ENCODE measurements around the gene KIFAP3. TPM values are rescaled to one million over a fixed set of nuclear protein-coding genes. Genes with fewer than 3 reads are reported as not detected.
A peak's percentile ranks its signal among the peaks of the same experiment; 100 is the strongest.
"Not testable (repeated sequence)": the region's sequence is repeated elsewhere in the genome, so short reads cannot be mapped to it uniquely, and the experiment has no call there.

Gene KIFAP3
- polyA plus RNA-seq, 3 donors from 2014 or later = 19.2 to 29.8 (median 28.9) TPM

DNA sequence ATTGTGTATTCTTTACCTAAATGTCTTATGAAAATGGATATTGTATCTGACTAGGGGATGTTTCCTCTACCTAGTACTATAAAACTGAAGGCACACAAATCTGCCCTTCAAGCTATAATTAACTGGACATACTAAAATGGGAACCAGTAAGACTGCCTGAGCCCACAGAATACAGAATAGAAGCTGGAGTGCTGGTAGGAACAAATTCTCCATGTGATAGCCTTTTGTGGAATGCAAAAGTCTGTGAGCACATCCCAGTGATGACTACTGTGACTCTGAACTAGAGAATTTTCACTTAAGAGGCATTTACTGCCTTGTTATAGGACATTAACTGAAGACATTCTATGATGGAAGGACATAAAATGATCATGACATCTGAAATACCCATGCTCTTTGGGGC lies 30.3 kb downstream of the KIFAP3 start:
- H3K4me3 Mint-ChIP-seq = no peak overlapping the region
- peaks cover 0 to 3% (median 1%) of the 10 kb centered on the region in 3 donors for H3K27me3 Mint-ChIP-seq (ENCODE audit: low read depth in 3 of 3)
- DNase-seq = no peak
- peaks cover 24 to 34% (median 28%) of the 10 kb centered on the region in 3 donors for H3K36me3 Mint-ChIP-seq
- peaks cover 0 to 2% (median 0%) of the 10 kb centered on the region in 6 donors for H3K9me3 Mint-ChIP-seq
- peaks cover 5 to 31% of the 10 kb centered on the region in 2 donors for H3K4me1 Mint-ChIP-seq
- H3K27ac Mint-ChIP-seq = no peak overlapping the region

DNA sequence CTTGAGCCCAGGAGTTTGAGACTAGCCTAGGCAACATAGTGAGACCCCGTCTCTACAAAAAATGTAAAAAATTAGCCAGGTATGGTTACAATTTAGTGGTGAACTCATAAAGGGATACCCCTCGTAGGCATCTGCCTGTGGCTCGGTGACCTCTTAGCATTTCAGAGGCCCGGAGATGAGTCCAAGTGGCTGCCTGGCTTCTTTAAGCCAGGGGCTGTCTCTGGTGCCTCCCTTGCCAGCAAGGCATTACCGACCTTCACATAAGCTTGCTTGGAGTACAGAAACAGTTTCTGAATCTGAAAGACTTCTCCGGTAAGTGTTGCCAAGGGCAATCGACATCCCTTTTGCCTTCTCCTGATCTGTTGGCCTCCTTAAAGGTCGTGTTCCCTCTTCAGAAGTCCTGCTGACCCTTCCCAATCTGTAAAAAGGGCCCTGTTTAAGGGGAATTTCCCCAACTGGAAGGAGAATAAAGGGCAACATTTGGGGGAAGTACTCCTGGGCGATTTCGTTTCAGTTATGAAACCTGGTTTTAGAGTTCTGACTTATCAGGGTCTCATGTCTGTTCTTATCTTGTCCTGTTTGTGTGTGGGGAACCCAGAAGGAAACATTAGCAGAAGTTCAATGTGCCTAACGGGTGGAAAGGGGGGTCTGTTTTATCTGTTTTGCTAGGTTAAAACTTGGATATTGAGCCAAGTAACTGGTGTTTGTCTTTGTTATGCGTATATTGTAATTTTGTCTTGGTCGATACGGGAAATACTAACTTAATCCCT lies 32.9 kb downstream of the KIFAP3 start:
- Mint-ChIP-seq H3K9me3 (peaks cover 0 to 2% (median 0%) of the 10 kb centered on the region in 6 donors), H3K4me3 (no peak overlapping the region), H3K27ac (peak overlapping the region in 1 of 6 donors; percentile 25), H3K4me1 (peaks cover 0 to 18% of the 10 kb centered on the region in 2 donors), H3K27me3 (ENCODE audit: low read depth in 3 of 3) (peaks cover 0 to 1% (median 0%) of the 10 kb centered on the region in 3 donors), H3K36me3 (peaks cover 19 to 33% (median 28%) of the 10 kb centered on the region in 3 donors)
- no peak for DNase-seq

DNA sequence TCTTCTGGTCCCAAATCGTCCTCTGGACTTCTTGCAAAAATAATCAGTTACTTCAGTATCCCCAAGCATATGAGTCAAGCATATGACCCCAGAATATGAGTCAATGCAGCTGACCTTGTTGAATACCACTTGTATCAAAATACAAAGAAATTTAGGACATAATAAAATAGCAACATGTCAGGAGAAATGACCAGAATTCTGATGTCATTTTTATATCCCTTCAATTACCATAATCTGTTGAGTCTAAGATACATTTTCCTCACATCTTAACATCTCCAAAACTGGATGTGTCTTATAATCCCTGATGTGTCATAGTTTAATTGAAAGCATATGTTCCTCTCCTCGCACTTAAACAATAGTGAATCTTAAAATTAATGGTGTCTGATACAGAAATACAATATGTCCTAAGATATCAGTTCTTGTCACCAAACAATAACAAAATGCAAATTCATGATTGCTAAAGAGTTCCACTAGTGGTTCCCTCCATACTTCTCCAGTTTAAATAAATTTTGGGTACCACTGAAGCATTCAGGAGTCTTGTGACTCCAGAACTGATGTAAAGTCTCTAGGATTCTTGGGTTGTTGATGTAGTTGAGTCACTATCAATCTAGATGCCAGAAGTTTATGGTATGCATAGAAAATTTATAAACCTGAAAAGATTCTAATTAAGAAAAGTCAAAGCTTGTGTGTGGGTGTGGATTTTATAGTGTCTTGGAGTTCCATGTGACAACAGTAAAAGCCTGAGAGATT lies 41.8 kb downstream of the KIFAP3 start:
- Mint-ChIP-seq H3K27ac (no peak overlapping the region), H3K9me3 (peaks cover 0 to 3% (median 2%) of the 10 kb centered on the region in 6 donors), H3K4me3 (no peak overlapping the region), H3K27me3 (ENCODE audit: low read depth in 3 of 3) (no peaks in the 10 kb centered on the region), H3K4me1 (peaks cover 6 to 13% of the 10 kb centered on the region in 2 donors), H3K36me3 (peaks cover 11 to 41% (median 23%) of the 10 kb centered on the region in 3 donors)
- no peak for DNase-seq

DNA sequence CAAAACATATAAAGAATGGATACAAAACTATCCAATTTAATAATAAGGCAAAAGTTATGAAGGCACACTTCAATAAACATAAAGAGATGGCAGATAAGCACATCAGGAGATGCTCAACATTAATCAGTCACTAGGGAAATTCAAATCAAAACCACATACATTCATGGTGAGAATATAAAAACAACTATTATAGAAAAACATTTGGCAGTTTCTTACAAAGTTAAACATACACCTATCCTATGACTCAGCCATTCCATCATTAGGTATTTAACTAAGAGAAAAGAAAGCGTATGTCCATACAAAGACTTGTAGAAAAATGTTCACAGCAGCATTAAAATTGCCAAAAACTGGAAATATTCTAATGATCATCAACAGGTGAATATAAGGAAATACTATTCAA lies 44.3 kb downstream of the KIFAP3 start:
- H3K36me3 Mint-ChIP-seq = peaks cover 23 to 48% (median 37%) of the 10 kb centered on the region in 3 donors
- H3K27ac Mint-ChIP-seq = no peak overlapping the region
- H3K4me1 Mint-ChIP-seq = peaks cover 6 to 17% of the 10 kb centered on the region in 2 donors

DNA sequence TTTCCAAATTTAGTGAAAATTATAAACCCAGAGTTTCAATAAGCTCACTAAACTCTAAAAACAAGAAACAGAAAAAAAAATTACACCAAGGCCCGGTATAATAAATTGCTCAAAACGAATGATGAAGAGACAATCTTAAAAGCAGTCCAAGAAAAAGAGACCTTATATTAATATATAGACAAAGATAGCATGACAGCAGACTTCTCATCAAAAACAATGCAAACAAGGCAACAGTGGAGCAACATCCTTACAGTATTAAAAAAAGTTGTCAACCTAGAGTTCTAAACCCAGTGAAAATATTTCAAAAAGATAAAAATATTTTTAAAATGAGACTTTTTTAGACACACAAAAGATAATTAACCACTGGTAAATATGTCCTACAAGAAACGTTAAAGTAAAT lies 46.7 kb downstream of the KIFAP3 start:
- Mint-ChIP-seq H3K27ac (no peak overlapping the region), H3K9me3 (peaks cover 0 to 10% (median 7%) of the 10 kb centered on the region in 6 donors), H3K36me3 (peaks cover 27 to 43% (median 42%) of the 10 kb centered on the region in 3 donors), H3K27me3 (ENCODE audit: low read depth in 3 of 3) (peaks cover 0 to 4% (median 0%) of the 10 kb centered on the region in 3 donors), H3K4me3 (no peak overlapping the region), H3K4me1 (peaks cover 6 to 17% of the 10 kb centered on the region in 2 donors)
- DNase-seq = no peak

More for the DNA sequence above, 44.3 kb downstream of the KIFAP3 start:
- Mint-ChIP-seq H3K27me3 (ENCODE audit: low read depth in 3 of 3) (peaks cover 0 to 4% (median 0%) of the 10 kb centered on the region in 3 donors), H3K4me3 (no peak overlapping the region), H3K9me3 (peaks cover 0 to 10% (median 7%) of the 10 kb centered on the region in 6 donors)
- no peak for DNase-seq

DNA sequence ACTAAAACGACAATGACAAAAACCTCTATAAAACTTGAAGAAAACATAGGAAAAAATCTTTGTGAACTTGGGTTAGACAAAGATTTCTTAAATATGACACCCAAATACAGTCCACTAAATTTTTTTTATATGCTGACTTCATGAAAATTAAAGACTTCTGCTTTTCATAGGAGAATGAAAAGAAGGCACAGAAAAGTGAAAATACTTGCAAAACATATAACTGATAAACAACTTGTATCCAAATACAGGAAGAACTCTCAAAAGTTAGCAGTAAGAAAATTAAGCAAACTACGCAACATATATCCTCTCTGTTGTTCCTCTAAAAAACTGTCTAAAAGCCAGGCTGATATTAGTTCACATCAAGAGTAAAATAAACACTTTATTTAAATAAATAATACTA lies 53.6 kb downstream of the KIFAP3 start:
- no peak for DNase-seq
- Mint-ChIP-seq H3K36me3 (peaks cover 27 to 44% (median 27%) of the 10 kb centered on the region in 3 donors), H3K27me3 (ENCODE audit: low read depth in 3 of 3) (peaks cover 0 to 1% (median 0%) of the 10 kb centered on the region in 3 donors), H3K4me3 (no peak overlapping the region), H3K27ac (no peak overlapping the region), H3K4me1 (peaks cover 0 to 6% of the 10 kb centered on the region in 2 donors), H3K9me3 (peaks cover 0 to 2% (median 0%) of the 10 kb centered on the region in 6 donors)

DNA sequence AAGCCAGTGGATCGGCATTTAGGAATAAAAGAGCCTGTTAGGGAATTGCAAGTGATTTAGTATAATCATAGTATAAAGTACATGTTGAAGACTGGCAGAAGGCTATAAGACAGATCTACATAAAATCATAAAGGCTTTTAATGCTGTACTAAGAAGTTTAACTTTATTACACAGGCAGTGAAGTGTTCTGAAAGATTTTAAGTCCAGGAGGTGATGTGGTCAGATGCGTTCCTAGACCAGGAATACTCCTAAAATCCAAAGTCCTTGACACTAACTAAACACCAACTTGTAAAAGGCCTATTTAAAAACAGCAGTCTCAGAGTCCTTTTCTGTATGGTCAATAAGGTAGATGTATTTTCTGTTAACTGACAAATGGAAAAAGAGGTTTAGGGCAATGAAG lies 57.0 kb downstream of the KIFAP3 start:
- Mint-ChIP-seq H3K27ac (no peak overlapping the region), H3K4me1 (peaks cover 0 to 6% of the 10 kb centered on the region in 2 donors), H3K4me3 (no peak overlapping the region), H3K36me3 (peaks cover 20 to 49% (median 28%) of the 10 kb centered on the region in 3 donors), H3K27me3 (ENCODE audit: low read depth in 3 of 3) (no peaks in the 10 kb centered on the region), H3K9me3 (peaks cover 0 to 2% (median 0%) of the 10 kb centered on the region in 6 donors)
- DNase-seq = no peak

DNA sequence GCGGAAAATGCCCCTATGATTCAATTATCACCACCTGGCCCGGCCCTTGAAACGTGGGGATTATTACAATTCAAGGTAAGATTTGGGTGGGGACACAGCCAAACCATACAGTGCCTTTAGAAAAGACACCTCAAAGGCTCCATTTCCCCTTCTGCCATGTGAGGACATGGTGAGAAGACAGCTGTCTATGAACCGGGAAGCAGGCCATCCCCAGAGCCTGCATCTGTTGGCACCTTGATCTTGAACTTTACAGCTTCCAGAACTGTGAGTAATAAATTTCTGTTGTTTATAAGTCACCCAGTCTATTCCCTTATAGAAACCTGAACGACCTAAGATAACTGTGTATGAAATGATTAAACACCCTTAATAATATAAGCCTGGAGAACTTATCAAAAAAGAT lies 61.6 kb downstream of the KIFAP3 start:
- Mint-ChIP-seq H3K4me1 (no peaks in the 10 kb centered on the region), H3K9me3 (no peaks in the 10 kb centered on the region), H3K27ac (no peak overlapping the region), H3K27me3 (ENCODE audit: low read depth in 3 of 3) (no peaks in the 10 kb centered on the region), H3K4me3 (no peak overlapping the region), H3K36me3 (peaks cover 14 to 34% (median 22%) of the 10 kb centered on the region in 3 donors)
- DNase-seq = no peak

DNA sequence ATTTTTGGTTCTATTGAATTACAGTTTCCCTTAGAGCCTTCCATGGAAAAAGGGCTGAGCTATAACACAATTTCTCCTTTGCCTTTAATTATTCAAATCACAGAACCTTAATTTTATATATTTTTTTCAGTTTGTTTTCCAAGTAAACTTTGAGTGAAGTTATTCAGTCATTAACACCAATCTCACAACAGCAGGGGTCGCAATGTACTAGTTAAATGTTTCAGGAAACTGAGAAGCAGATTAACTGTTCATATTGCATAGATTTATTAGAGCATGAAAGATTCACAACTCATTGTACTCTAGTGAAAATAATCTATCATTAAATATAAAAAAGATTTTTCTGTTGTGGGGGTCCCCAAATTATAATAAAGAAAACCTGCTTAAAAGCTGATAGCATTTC lies 64.1 kb downstream of the KIFAP3 start:
- Mint-ChIP-seq H3K27me3 (ENCODE audit: low read depth in 3 of 3) (no peaks in the 10 kb centered on the region), H3K9me3 (no peaks in the 10 kb centered on the region), H3K4me3 (no peak overlapping the region), H3K36me3 (peaks cover 15 to 21% (median 20%) of the 10 kb centered on the region in 3 donors), H3K27ac (no peak overlapping the region), H3K4me1 (no peaks in the 10 kb centered on the region)
- DNase-seq = peak in 2 of 3 donors; percentile 1 to 18

DNA sequence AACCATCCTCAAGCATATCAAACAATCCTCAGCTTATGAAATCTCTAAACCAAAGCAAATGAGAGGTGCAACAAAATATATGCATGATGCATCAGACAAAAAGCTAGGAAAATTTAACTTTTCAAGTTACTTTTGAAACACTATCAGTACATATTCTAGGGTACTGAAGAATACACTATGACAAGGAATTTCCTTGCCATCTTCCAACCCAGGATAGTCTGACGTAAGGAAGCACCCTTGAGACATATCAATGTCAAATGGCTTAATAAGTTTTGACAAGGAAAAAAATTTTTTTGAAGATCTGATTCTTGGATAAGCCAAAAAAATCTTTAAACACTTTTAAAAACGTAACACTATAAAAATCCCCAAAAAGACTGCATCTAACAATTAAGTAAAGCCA lies 64.9 kb downstream of the KIFAP3 start:
- Mint-ChIP-seq H3K4me1 (no peaks in the 10 kb centered on the region), H3K36me3 (peaks cover 13 to 17% (median 17%) of the 10 kb centered on the region in 3 donors), H3K27ac (no peak overlapping the region), H3K27me3 (ENCODE audit: low read depth in 3 of 3) (no peaks in the 10 kb centered on the region), H3K4me3 (no peak overlapping the region), H3K9me3 (no peaks in the 10 kb centered on the region)
- no peak for DNase-seq

DNA sequence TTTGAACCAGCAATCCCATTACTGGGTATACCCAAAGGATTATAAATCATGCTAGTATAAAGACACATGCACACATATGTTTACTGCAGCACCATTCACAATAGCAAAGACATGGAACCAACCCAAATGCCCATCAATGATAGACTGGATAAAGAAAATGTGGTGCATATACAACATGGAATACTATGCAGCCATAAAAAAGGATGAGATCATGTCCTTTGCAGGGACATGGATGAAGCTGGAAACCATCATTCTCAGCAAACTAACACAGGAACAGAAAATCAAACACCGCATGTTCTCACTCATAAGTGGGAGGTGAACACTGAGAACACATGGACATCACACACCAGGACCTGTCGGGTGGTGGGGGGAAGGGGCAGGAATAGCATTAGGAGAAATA lies 65.8 kb downstream of the KIFAP3 start:
- H3K4me3 Mint-ChIP-seq; DNase-seq; H3K9me3 Mint-ChIP-seq; H3K4me1 Mint-ChIP-seq; H3K27ac Mint-ChIP-seq; H3K27me3 Mint-ChIP-seq (ENCODE audit: low read depth in 3 of 3): not testable (repeated sequence)
- H3K36me3 Mint-ChIP-seq = peaks cover 13 to 17% (median 14%) of the 10 kb centered on the region in 3 donors

DNA sequence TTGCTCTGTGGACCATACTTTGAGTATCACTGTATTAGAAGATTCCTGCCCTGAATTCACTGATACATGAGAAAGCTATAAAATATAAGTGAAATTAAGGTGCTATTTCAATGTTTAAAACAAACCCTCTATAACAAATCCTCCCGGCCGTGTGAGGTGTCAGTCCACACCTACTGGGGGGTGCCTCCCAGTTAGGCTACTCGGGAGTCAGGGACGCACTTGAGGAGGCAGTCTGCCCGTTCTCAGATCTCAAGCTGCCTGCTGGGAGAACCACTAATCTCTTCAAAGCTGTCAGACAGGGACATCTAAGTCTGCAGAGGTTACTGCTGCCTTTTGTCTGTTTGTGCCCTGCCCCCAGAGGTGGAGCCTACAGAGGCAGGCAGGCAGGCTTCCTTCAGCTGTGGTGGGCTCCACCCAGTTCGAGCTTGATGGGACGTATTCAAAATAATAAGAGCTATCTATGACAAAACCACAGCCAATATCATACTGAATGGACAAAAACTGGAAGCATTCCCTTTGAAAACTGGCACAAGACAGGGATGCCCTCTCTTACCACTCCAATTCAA lies 71.1 kb downstream of the KIFAP3 start:
- not testable (repeated sequence) for H3K27ac Mint-ChIP-seq; H3K4me3 Mint-ChIP-seq; DNase-seq; H3K27me3 Mint-ChIP-seq (ENCODE audit: low read depth in 3 of 3); H3K9me3 Mint-ChIP-seq
- H3K36me3 Mint-ChIP-seq = peaks cover 5 to 12% (median 6%) of the 10 kb centered on the region in 3 donors
- H3K4me1 Mint-ChIP-seq = peaks cover 5 to 15% of the 10 kb centered on the region in 2 donors

DNA sequence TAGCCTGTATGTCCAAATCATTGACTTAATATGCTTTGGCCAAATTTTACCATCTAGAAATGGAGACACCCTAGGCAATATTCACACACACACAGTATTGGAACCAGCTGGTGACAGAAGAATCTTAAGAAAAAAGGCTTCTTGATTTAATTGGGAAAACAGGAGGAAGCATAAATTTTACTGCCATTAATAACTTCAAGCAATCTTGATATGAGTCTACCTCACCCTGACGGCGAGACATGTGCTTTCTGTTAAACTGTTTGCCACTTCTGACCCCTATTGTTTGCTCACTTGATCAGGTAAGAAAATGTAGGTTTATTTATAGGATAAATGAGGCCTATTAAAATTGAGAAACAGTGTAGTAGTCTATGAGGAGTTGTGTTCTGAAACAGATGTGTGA lies 73.2 kb downstream of the KIFAP3 start:
- peaks cover 0 to 11% (median 4%) of the 10 kb centered on the region in 3 donors for H3K36me3 Mint-ChIP-seq

DNA sequence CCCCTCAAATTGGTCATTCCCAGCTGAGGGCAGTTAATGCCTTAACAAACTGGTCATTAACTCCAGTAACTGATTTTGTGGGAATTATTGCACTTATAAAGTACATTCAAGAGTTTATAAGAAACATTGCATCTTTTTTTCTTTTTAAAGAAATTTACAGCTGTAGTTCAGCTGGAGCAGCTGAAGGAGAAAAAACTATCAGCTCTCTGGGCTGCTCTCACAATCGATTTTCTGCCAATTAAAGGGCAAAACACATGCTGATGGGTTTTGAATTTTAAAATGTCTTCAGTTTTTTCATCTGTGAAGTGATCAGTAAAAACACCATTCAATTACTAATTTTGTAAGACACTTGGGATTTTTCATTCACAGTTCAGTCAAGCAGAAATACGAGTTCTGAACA lies 74.7 kb downstream of the KIFAP3 start:
- Mint-ChIP-seq H3K9me3 (no peaks in the 10 kb centered on the region), H3K27me3 (ENCODE audit: low read depth in 3 of 3) (no peaks in the 10 kb centered on the region), H3K36me3 (peaks cover 0 to 11% (median 4%) of the 10 kb centered on the region in 3 donors), H3K27ac (no peak overlapping the region), H3K4me3 (no peak overlapping the region), H3K4me1 (peaks cover 5 to 20% of the 10 kb centered on the region in 2 donors)
- no peak for DNase-seq

More for the DNA sequence above, 73.2 kb downstream of the KIFAP3 start:
- no peak overlapping the region for H3K4me3 Mint-ChIP-seq
- no peaks in the 10 kb centered on the region for H3K27me3 Mint-ChIP-seq (ENCODE audit: low read depth in 3 of 3)
- no peak overlapping the region for H3K27ac Mint-ChIP-seq
- H3K4me1 Mint-ChIP-seq = peaks cover 5 to 20% of the 10 kb centered on the region in 2 donors
- DNase-seq = no peak
- H3K9me3 Mint-ChIP-seq = no peaks in the 10 kb centered on the region
